ENCODE measurements around the gene ANKH.

The ANKH gene

GRCh38 chr5:14710313-14710994 is 161.1 kb downstream of the ANKH start:
- DNase-seq = no peak

GRCh38 chr5:14708551-14708950 is 163.0 kb downstream of the ANKH start:
- DNase-seq = no peak

DNA sequence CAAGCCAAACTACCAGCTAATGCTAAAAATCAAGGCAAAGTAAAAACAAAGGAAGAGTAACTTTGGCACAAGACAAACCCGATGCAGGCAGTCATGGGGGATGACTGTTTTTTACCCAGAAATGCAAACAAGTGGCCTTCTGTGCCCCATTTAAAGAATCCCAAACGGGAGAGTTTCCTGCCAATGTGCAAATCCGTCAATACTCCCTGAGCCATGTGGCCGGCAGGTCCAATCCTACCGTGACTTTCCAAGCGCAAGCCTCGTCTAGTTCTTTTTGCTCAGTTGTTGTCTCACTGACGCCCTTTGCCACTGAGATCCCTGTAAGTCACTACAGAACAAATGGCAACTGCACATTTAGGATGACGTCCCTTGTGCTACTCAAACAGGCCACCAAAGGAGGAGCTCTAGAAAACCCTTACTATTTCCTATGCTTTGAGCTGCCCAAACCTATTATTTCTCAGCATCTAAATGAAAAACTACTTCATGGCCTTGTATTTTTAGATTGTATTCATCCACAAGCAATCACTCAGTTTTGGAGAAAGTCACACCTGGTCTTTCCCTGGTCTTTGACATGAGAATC is 163.7 kb downstream of the ANKH start:
- DNase-seq = no peak

GRCh38 chr5:14706615-14707021 is 165.0 kb downstream of the ANKH start:
- no peak for DNase-seq

DNA sequence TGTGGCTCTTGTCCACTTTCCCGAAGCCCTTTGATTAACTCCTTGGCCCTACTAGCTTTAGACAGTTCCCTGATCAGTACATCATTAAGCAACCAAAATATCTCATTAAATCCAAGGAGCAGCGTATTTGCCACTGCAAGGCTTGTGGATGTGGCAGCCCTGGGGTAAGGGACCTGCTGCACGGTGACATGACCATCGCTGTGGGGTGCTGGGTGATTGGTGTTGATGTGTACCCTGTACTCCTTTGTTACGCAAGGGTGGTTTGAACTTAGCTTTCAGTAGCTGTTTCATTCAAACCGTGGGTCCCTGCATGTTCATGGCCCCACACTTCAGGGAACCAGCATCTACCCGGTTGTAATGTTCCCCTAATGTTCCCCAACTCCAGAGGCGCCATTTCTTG is 166.0 kb downstream of the ANKH start:
- no peak for DNase-seq

GRCh38 chr5:14702238-14702839 is 169.2 kb downstream of the ANKH start:
- no peak for DNase-seq

- DNase-seq = no peak
These were observed 170.0 kb downstream of the ANKH start for GRCh38 chr5:14701556-14701955.

- DNase-seq = no peak
These were observed 170.8 kb downstream of the ANKH start for GRCh38 chr5:14700478-14701436.

- DNase-seq = no peak
These were observed 171.7 kb downstream of the ANKH start for GRCh38 chr5:14699807-14700400.

GRCh38 chr5:14699159-14699558 is 172.4 kb downstream of the ANKH start:
- no peak for DNase-seq

DNA sequence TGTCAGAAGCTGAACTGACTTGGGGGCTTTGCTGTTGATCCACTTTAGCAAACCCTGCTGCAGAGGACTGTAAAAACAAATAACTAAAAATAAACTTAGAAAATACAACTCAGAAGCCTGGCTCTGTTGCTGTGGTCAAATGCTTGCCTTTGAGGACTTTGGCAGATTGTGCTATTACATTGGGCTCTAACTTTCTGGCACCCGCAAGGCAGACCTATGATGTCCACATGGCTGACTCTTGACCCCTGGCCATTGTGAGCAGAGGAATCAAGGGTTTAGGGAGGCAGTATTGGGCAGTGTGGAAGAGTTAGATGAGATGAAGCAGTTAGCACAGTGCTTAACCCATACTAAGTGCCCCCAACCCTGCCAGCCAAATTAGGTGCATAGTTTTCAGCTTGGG is 173.1 kb downstream of the ANKH start:
- DNase-seq = no peak

DNA sequence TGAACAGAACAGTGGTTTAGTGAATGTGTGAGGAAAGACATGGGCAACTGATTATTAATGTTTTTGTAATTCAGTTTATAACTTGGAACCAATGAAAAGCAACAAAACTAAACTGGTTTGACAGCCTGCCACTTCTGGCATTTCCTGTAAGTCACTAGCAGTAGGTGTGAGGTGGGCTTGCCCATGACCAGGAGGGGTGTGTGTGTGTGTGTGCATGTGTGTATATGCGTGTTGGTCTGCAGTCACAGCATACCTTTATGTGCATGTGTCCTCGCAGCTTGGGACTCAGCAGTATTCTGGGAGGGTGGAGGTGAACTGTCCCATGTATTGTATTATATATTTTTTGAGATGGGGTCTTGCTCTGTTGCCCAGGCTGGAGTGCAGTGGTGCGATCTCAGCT is 174.7 kb downstream of the ANKH start:
- DNase-seq = no peak

GRCh38 chr5:14696057-14696456 is 175.5 kb downstream of the ANKH start:
- no peak for DNase-seq

GRCh38 chr5:14695152-14695551 is 176.4 kb downstream of the ANKH start:
- DNase-seq = no peak

GRCh38 chr5:14693070-14693469 is 178.5 kb downstream of the ANKH start:
- DNase-seq = no peak

DNA sequence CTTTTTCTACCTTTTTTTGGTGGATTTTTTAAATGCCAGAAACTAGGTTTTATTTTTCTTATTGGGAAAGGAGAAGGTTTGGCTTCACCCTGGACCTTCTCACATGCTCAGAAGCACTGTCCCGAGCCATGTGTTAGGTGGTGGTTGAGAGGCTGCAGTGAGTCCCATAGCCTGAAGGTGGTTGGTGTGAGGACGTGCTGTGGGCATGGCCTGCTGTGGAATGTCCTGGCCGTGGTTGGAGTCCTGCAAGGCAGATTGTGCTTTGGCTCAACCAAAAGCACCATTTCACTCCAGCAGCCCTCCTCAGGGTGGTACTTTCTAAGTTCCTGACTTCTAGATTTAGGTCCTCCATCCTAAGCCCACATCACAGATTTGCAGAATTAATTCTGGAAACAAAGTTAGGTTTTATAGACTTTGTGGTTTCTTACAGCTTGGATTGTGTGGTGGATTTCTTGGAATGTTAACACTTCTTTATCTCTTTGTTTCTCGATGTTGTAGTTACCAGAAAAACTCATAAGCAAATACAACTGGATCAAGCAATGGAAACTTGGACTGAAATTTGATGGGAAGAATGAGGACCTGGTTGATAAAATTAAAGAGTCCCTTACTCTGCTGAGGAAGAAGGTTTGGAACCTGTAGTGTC is 184.4 kb downstream of the ANKH start:
- DNase-seq = no peak

- no peak for DNase-seq
These were observed 185.1 kb downstream of the ANKH start for GRCh38 chr5:14686517-14686916.

- no peak for DNase-seq
These were observed 185.8 kb downstream of the ANKH start for GRCh38 chr5:14685757-14686156.

DNA sequence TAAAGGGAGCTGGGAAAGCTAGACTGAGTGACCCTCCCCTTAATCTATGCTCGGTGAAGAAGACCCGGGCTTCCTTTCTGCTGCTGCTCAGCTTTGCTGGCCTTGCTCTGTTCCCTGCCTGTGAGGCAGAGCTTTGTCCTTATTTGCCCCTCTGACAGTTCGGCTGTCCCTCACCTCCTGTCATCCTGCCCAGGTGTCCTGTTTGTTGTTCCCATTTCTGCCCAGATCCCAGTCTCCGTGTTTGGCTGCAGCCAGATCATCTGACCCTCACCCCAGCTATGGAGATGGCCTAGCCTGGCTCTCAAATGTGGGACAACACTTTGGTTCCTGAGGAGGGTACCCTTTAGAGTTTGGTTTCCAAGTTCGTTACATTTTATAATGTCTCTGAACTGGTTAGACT is 186.8 kb downstream of the ANKH start:
- no peak for DNase-seq

DNA sequence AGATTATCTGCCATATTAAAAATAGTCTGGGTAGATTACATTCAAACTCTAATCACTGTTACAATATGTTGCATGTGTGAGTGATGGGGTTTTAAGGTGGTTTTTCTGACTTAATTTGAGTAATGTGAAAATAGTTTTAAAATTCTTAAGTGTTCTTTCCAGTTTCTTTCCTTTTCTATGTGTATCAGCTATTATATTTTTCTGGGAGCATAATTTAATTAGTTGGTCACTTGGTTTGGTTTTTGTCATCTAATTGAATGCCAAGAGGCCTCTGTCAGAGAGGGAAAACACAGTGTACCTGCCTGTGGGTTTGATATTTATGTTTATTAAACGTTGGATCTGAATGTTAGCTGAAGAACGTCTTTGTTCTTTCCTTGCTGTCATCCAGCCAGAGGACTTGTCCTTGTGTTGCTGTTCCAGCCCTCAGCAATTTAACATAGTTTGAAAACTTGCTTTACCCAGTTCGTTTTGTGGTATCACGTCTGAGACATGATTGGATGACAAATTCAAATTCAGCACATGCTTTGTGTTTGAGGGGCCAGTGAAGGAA is 187.6 kb downstream of the ANKH start:
- no peak for DNase-seq

- no peak for DNase-seq
These were observed 190.3 kb downstream of the ANKH start for GRCh38 chr5:14681236-14681752.

DNA sequence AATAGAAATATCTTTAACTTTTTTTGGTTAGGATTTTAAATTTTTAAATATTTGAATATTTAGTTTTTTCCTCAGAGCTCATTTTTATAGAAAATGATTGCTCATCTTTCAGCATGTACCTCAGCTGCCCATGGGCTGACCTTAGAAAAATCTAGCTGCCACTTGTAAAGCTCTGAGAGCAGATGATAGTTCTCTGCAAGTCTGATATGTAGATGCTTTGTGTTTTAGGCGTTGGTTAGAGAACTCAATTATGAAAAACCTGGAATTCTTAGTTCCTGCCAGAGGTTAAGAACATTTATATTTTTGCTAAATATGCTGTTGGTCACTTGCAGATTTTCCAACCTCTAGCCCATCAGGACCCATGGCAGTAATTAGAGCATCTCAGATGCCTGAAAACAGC is 192.0 kb downstream of the ANKH start:
- DNase-seq = no peak

All from stimulated activated CD4-positive, alpha-beta T cell treated with anti-CD3 and anti-CD28 coated beads, Interleukin-12 subunit alpha, Interleukin-12 subunit beta, amount 100 ng/mL, for 4 hours (primary cell).